SKM-1 (cell line): ENCODE results near the gene KRTAP24-1.

ENCODE experiments used
- DNase-seq: peaks from one replicate; lab custom pipeline; 2025; ENCODE audit not compliant: unreplicated experiment; lab: John Stamatoyannopoulos, UW

Gene KRTAP24-1

DNA sequence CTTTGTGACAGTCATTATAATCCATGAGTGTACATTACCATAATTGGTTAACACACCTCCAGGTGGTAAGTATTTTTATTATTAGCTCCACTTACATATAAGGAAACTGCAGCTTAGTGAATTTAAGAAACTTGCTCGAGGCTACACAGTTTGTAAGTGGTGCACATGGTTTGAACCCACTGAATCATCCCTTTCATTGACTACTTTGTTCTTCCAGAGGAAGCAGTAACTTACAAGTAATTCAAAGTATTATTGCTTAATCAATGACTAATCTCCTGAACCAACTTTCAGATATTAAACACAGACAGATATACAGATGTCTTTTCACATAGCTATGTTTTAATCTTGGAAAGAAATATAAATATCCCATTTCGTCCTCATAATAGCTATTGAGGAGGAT lies 48.1 kb downstream of the KRTAP24-1 start:
- DNase-seq = no peak

DNA sequence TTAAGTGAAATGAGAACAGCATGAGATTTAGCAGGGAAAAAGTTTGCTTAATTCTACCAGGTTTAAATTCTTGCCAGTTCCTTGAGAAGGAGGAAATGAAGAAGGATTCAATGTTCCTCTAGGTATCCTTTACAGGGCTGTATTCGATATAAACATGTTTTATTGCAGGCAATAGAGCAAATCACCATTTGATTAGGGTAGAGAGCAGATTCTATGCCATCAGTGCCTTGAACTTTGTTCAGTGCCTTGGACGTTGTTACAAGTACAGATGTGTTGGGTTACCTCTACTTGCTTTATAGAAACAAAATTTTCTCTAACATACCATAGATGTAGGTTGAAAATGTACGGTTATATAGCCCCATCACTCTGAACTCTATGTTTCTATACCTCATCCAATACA lies 48.7 kb downstream of the KRTAP24-1 start:
- no peak for DNase-seq

DNA sequence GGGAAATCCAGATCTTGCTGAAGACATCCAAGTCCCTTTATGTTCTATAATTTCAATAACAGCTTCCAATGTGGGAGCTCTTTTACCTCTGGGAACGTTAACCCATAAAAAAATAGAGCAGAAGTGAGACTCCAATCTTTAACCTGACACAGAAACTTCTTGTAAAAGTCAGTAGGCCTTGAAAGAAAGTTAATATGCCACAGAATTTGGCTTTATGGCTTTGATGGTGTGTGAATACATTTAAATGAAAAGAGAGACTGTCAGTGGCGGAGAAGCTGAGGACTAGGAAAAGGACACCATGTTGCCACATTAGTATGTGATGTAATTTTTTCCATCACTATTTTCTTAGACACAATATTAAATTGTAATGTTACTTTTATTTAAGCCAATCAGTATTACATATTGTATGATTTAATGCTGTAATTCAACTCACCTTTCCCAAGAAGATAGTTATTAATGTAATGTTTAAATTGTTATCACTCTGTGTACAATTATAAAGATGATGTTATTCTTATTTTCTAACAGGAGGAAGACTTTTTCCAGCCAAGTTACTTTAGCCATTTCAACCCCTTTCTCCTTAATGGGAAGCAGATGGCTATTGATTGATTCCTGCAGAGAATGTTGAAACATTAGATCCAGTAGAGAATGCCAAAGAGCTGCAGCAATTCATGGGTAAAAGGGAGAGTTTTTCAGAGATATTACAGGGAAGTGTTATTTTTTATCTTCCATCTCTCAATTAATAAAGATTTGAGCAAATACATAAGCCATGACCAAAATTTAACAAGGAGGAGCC lies 49.3 kb downstream of the KRTAP24-1 start:
- no peak for DNase-seq

DNA sequence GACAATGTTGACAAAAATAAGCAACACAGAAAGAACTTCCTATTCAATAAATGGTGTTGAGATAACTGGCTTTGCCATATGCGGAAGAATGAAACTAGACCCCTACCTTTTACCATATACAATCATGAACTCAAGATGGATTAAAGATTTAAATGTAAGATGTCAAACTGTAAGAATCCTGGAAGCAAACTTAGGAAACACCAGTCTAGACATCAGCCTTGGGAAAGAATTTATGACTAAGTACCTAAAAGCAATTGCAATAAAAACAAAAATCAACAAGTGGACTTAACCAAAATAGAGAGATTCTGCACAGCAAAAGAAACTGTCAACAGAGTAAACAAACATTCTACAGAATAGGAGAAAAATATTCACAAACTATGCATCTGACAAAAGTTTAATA lies 50.7 kb downstream of the KRTAP24-1 start:
- no peak for DNase-seq
